K562 (cell line): ENCODE measurements around the gene ACYP2. TPM values are rescaled to one million over a fixed set of nuclear protein-coding genes. Genes with fewer than 3 reads are reported as not detected.

Source experiments
- ATAC-seq: fragments of 200-7000 bp; cut with Tn5 transposase; 3 replicates; pipeline ENCODE4 v1.9.1; 2020; ENCODE audit warnings: moderate library complexity
- BruUV-seq: library from RNA; stranded (reverse); fragments of 400-500 nt; replicated peaks from 2 replicates; lab custom pipeline; 2021; lab: Mats Ljungman, UMichigan
- CTCF ChIA-PET: fragments of 300-600 bp; formaldehyde crosslinking; extraction: SDS; loops from one replicate; lab custom pipeline; 2021; ENCODE audit warnings: low intra/inter-chr PET ratio; lab: Yijun Ruan, JAX
- POLR2A ChIA-PET: fragments of 300-600, 350-650 bp; sonication (Branson Sonifier 250); formaldehyde crosslinking; extraction: SDS; loops from one replicate; lab custom pipeline; 2021; ENCODE audit warnings: antibody characterized with exemption, inconsistent platforms; lab: Yijun Ruan, JAX
- DNase-seq, 4 experiments: peaks; one replicate each; pipeline versions ENCODE4 v3.0.0 to v3.0.0-alpha.2; 2011 to 2018; ENCODE audit warnings: low spot score in 3 of 4, mixed read lengths in 3 of 4; ENCODE audit errors: extremely low read depth in 1 of 4
- FAIRE-seq: peaks from 2 replicates; lab custom pipeline; 2011; peaks lifted over from hg19 to GRCh38; lab: Jason Lieb, UNC
- H2AFZ ChIP-seq: 2 replicates; pipeline ENCODE4 v1.6.0; 2011; ENCODE audit warnings: low read depth, low read length, control low read depth, inconsistent platforms
- H3K27ac ChIP-seq: fragments of 200-600 bp; 3 replicates; pipeline ENCODE4 v1.8.0; 2011; ENCODE audit warnings: low read depth, mild to moderate bottlenecking, control low read depth, inconsistent platforms, low read length, moderate library complexity, mixed read lengths; ENCODE audit errors: extremely low read depth
- H3K27me3 ChIP-seq, 2 experiments: fragments of 300-600 bp in 1 of 2; 2 replicates in 1 of 2; 3 replicates in 1 of 2; pipeline versions ENCODE4 v1.6.0 to v1.8.0; 2011; ENCODE audit warnings: inconsistent platforms in 2 of 2, low read length in 2 of 2, mild to moderate bottlenecking in 1 of 2, mixed read lengths in 1 of 2, moderate library complexity in 1 of 2; ENCODE audit not compliant: control insufficient read depth in 2 of 2, insufficient read depth in 2 of 2
- H3K36me3 ChIP-seq: fragments of 300-600 bp; 3 replicates; pipeline ENCODE4 v1.8.0; 2011; ENCODE audit warnings: mild to moderate bottlenecking, low read length, inconsistent platforms; ENCODE audit not compliant: control insufficient read depth, insufficient read depth
- H3K4me1 ChIP-seq, 2 experiments: fragments of 200-600 bp in 1 of 2; replicated peaks in 1 of 2; 2 replicates in 1 of 2; 3 replicates in 1 of 2; pipeline versions ENCODE4 v1.5.1 to v1.8.0; 2011; ENCODE audit warnings: inconsistent platforms in 2 of 2, low read length in 2 of 2, mild to moderate bottlenecking in 1 of 2, mixed read lengths in 1 of 2, moderate library complexity in 1 of 2; ENCODE audit not compliant: control insufficient read depth in 2 of 2, insufficient read depth in 2 of 2
- H3K4me2 ChIP-seq: 2 replicates; pipeline ENCODE4 v1.6.1; 2011; ENCODE audit warnings: low read length, control low read depth, inconsistent platforms, mixed read lengths; ENCODE audit not compliant: insufficient read depth
- H3K4me3 ChIP-seq: fragments of 200-600 bp; sonication (generic), shearing (Covaris generic); 2 replicates; pipeline ENCODE4 v1.5.1; 2016; ENCODE audit warnings: control low read depth, inconsistent platforms
- H3K79me2 ChIP-seq: fragments of 200-600 bp; 3 replicates; pipeline ENCODE4 v1.8.0; 2011; ENCODE audit warnings: low read length, inconsistent platforms; ENCODE audit not compliant: control insufficient read depth, insufficient read depth
- H3K9ac ChIP-seq, 2 experiments: 2 replicates each; pipeline versions ENCODE4 v1.6.0 to v1.6.1; 2011; ENCODE audit warnings: low read depth in 2 of 2, low read length in 2 of 2, control low read depth in 1 of 2, inconsistent platforms in 1 of 2, mild to moderate bottlenecking in 1 of 2, mixed read lengths in 1 of 2; ENCODE audit not compliant: insufficient read depth in 1 of 2
- H3K9me1 ChIP-seq: one replicate; pipeline ENCODE4 v1.6.0; 2011; ENCODE audit warnings: inconsistent platforms, mild to moderate bottlenecking, low read length, moderate library complexity; ENCODE audit not compliant: control insufficient read depth, insufficient read depth
- H3K9me3 ChIP-seq: replicated peaks from 2 replicates; pipeline ENCODE4 v1.5.1; 2011; ENCODE audit warnings: low read depth, low read length, inconsistent platforms; ENCODE audit not compliant: control insufficient read depth, insufficient read depth
- H4K20me1 ChIP-seq: replicated peaks from 2 replicates; pipeline ENCODE4 v1.6.1; 2011; ENCODE audit warnings: low read length, inconsistent platforms, mixed read lengths; ENCODE audit not compliant: control insufficient read depth, insufficient read depth
- ATF4 ChIP-seq: fragments of 450-650 bp; formaldehyde crosslinking; IDR thresholded peaks from 2 replicates; pipeline ENCODE4 v1.4.0; 2022; ENCODE audit warnings: mild to moderate bottlenecking, moderate library complexity
- CBX1 ChIP-seq: sonication (generic); IDR thresholded peaks from 2 replicates; pipeline ENCODE4 v1.6.1; 2016; ENCODE audit warnings: antibody characterized with exemption, low read depth, mild to moderate bottlenecking
- KAT2B ChIP-seq: IDR thresholded peaks from one replicate; pipeline ENCODE4 v1.6.1; 2012; ENCODE audit warnings: low read depth, mild to moderate bottlenecking, control low read depth, inconsistent platforms, low read length, moderate library complexity
- KAT8 ChIP-seq: fragments of 450-650 bp; IDR thresholded peaks from 2 replicates; pipeline ENCODE4 v1.6.1; 2016; ENCODE audit warnings: low read depth, mild to moderate bottlenecking
- MAZ ChIP-seq, 2 experiments: fragments of 450-650 bp in 1 of 2; sonication (generic) in 1 of 2; formaldehyde crosslinking; IDR thresholded peaks in 1 of 2; conservative IDR thresholded peaks in 1 of 2; 2 replicates each; pipeline versions ENCODE4 v1.4.0 to v1.5.0; 2020; ENCODE audit warnings: mild to moderate bottlenecking in 1 of 2, missing genetic modification reagents in 1 of 2
- PBX2 ChIP-seq, 2 experiments: IDR thresholded peaks in 1 of 2; conservative IDR thresholded peaks in 1 of 2; 2 replicates each; pipeline ENCODE4 v1.6.1; 2016; ENCODE audit warnings: low read depth in 2 of 2, mild to moderate bottlenecking in 1 of 2, missing compliant biosample characterization in 1 of 2, missing genetic modification characterization in 1 of 2, moderate library complexity in 1 of 2
- SMARCA5 ChIP-seq: fragments of 450-650 bp; IDR thresholded peaks from 2 replicates; pipeline ENCODE4 v1.6.1; 2016
- WGBS: fragments of 100-300 bp; shearing (Covaris generic); methylation state at CpG from one replicate; pipeline ENCODE4 v1.1.6; 2016; ENCODE audit warnings: low coverage, mixed read lengths; ENCODE audit not compliant: insufficient coverage; ENCODE audit errors: missing lambda C conversion rate; 5-methylcytosine and 5-hydroxymethylcytosine counted together
- in situ Hi-C: fragments of 300-500 bp; cut with MboI; formaldehyde crosslinking; loops from 4 replicates; pipeline ENCODE4 v1.15.0; 2018; ENCODE audit warnings: inconsistent platforms, mixed read lengths
- intact Hi-C: fragments of 100-400 bp; cut with micrococcal nuclease; formaldehyde crosslinking; loops from 2 replicates; pipeline ENCODE4 v1.14.2; 2022
- polyA plus RNA-seq, 8 experiments: library from polyadenylated mRNA; depleted of rRNA in 4 of 8; stranded (reverse) in 5 of 8; unstranded in 3 of 8; fragments of >200 nt; fragmentation: Nextera tagmentation in 2 of 8; fragmentation: Illumina TruSeq in 1 of 8; extraction: Ambion mirVana in 2 of 8; extraction: Trizol in 1 of 8; gene quantifications; 2 replicates each; pipeline versions ENCODE4 v1.2.1 to v1.2.3, GENCODE V29; 2011 to 2014; ENCODE audit warnings: inconsistent platforms in 1 of 8, missing spikeins in 1 of 8
- total RNA-seq, 7 experiments: library from RNA; depleted of rRNA in 6 of 7; stranded (reverse); fragments of >200 nt in 6 of 7; fragmentation: Illumina TruSeq in 2 of 7; extraction: Trizol in 2 of 7; gene quantifications; 2 replicates each; pipeline versions ENCODE4 v1.2.1 to v1.2.3, GENCODE V29; 2011 to 2021; ENCODE audit warnings: low replicate concordance in 1 of 7

ACYP2 gene
- total and polyA plus RNA-seq, 9 of the 15 experiments (the other 6 are each of a cell fraction or from before 2014, with no cell fraction given): 1.0 to 4.1 (median 2.0) TPM

GRCh38 chr2:54208364-54209240, 93.2 kb downstream of the ACYP2 start:
- no peak overlapping the region for H3K9ac ChIP-seq
- no peak for ATAC-seq
- FAIRE-seq: peak; percentile 29
- ChIA-PET CTCF (no interaction called here), POLR2A (no interaction called here)
- no peak overlapping the region for H3K4me3 ChIP-seq
- H4K20me1 ChIP-seq: no peaks in the 10 kb centered on the region
- no TSS peak for BruUV-seq
- H3K27ac ChIP-seq: no peak overlapping the region
- H2AFZ ChIP-seq: no peak overlapping the region
- intact Hi-C loops (loop anchor here (5.0 kb wide), 1 partner anchor 294 kb away; no protein-coding TSS in a partner anchor), in situ Hi-C loops (no loop called here)
- no peaks in the 10 kb centered on the region for H3K36me3 ChIP-seq
- 40% methylated on average over 1 of the region's 1 CpG for WGBS
- no peak for DNase-seq
- TF ChIP-seq KAT8 (no peak), ATF4 (CRISPR knock-in tag) (no peak), CBX1 (no peak), MAZ (CRISPR knock-in tag; conservative IDR thresholded peaks at IDR 0.05 in 1 of 2, IDR thresholded peaks at IDR 0.05 in 1 of 2) (no peak), SMARCA5 (no peak), PBX2 (CRISPR knock-in tag; IDR thresholded peaks at IDR 0.05; ENCODE audit: low read depth) (no peak), PBX2 (tag; conservative IDR thresholded peaks at IDR 0.05; ENCODE audit: low read depth) (0 out of 2 replicates have a peak, but pooled peaks have one; percentile 23), KAT2B (no peak)
- TF ChIP-seq, all 486 proteins: peak for 1
- Histone ChIP-seq H3K4me1 (no peaks in the 10 kb centered on the region), H3K4me2 (no peak overlapping the region), H3K9me1 (no peaks in the 10 kb centered on the region), H3K27me3 (no peaks in the 10 kb centered on the region), H3K9me3 (no peaks in the 10 kb centered on the region), H3K79me2 (no peaks in the 10 kb centered on the region; the same call in 2 of the 3 replicates)
